ENCODE data around the gene ABLIM2.

DNA sequence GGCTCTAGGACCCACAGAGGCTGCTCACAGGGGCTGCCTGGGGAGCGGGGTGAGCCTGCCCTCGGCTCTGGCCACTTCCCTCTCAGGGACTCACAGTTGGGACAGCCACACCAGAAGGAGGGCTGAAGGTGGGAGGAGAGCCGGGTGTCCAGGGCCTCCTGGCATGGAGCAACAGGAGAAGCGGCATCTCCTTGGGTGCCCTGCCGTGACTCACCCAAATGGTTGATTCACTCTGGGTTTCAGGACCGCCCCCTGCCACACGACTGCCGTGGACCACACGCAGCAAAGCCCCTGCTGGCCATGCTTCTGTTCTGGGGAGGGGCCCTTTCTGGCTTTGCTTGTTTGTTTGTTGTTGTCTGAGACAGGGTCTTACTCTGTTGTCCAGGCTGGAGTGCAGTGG is 132.9 kb downstream of the ABLIM2 start:
- TF ChIP-seq REST (IDR thresholded peaks at IDR 0.05; ENCODE audit: unreplicated experiment): no peak
- TF ChIP-seq, protein P1, sequence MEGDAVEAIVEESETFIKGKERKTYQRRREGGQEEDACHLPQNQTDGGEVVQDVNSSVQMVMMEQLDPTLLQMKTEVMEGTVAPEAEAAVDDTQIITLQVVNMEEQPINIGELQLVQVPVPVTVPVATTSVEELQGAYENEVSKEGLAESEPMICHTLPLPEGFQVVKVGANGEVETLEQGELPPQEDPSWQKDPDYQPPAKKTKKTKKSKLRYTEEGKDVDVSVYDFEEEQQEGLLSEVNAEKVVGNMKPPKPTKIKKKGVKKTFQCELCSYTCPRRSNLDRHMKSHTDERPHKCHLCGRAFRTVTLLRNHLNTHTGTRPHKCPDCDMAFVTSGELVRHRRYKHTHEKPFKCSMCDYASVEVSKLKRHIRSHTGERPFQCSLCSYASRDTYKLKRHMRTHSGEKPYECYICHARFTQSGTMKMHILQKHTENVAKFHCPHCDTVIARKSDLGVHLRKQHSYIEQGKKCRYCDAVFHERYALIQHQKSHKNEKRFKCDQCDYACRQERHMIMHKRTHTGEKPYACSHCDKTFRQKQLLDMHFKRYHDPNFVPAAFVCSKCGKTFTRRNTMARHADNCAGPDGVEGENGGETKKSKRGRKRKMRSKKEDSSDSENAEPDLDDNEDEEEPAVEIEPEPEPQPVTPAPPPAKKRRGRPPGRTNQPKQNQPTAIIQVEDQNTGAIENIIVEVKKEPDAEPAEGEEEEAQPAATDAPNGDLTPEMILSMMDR (conservative IDR thresholded peaks at IDR 0.05; ENCODE audit: low read depth in 2 of 2): no peak
- no peak for TF ChIP-seq EZH2 (IDR thresholded peaks at IDR 0.05; ENCODE audit: low read depth, unreplicated experiment)
- no peak for TF ChIP-seq JUNB (IDR thresholded peaks at IDR 0.05; ENCODE audit: unreplicated experiment)
